ENCODE data around the gene HMMR. TPM values are rescaled to one million over a fixed set of nuclear protein-coding genes. Genes with fewer than 3 reads are reported as not detected.

HMMR gene
- total and polyA plus RNA-seq, 9 of the 15 experiments (the other 6 are each of a cell fraction or from before 2014, with no cell fraction given) = 74.9 to 133 (median 90.8) TPM

DNA sequence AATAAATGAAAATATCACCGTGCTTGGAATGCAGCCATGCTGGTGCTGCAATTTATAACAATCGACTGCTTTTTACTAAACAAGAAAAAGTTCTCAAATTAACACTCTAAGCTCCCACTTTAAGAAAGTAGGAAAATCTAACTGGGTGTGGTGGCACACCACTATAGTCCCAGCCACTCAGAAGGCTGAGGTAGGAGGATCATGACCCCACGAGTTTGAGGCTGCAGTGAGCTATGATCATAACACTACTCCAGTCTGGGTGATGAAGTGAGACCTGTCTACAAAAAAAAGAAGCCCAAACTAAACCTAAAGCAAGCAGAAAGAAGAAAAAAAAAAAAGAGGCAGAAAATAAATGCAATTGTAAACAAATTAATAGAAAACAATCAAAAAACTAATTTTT is 12.6 kb upstream of the HMMR start (continued):
- TF ChIP-seq ZBTB8A (IDR thresholded peaks at IDR 0.05; ENCODE audit: partially characterized antibody) = no peak
- no peak for TF ChIP-seq ZNF175 (CRISPR knock-in tag; IDR thresholded peaks at IDR 0.05; ENCODE audit: low read depth)
- peak; percentile 16 for TF ChIP-seq POLR2B (IDR thresholded peaks at IDR 0.05; ENCODE audit: low read depth, partially characterized antibody)
- TF ChIP-seq ZNF830 (CRISPR knock-in tag; IDR thresholded peaks at IDR 0.05) = no peak
- no peak for TF ChIP-seq ZNF551 (CRISPR knock-in tag; IDR thresholded peaks at IDR 0.05)

DNA sequence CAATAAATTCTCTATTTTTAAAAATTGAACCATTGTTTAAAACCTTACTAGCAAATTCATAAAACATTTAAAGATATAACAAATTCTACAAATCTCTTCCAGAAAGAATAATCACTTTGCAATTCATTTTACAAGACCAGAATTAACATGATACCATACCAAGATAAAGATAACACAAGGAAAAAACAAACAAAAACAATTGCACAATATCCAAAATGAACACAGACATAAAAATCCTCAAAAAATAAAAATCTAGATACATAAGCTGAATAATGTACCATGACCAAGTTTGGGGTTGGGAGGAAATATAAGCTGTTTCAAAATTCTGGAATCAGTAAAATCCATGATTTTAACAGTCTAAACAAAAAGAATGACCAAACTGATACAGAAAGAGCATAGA is 11.9 kb upstream of the HMMR start:
- no peaks in the 10 kb centered on the region for H3K27me3 ChIP-seq (ENCODE audit: control insufficient read depth in 2 of 2, insufficient read depth in 2 of 2, low read length in 2 of 2)
- no peaks in the 10 kb centered on the region for H4K20me1 ChIP-seq (replicated peaks; ENCODE audit: control insufficient read depth, insufficient read depth, low read length)
- H3K9me3 ChIP-seq (replicated peaks; ENCODE audit: control insufficient read depth, insufficient read depth, low read depth, low read length) = no peaks in the 10 kb centered on the region
- intact Hi-C loops (cut with micrococcal nuclease) = no loop called here
- BruUV-seq (replicated peaks) = no TSS peak
- no peak overlapping the region for H2AFZ ChIP-seq (ENCODE audit: low read depth, low read length)
- peaks cover 13% of the 10 kb centered on the region; the same call in 2 of the 3 replicates for H3K79me2 ChIP-seq (ENCODE audit: control insufficient read depth, insufficient read depth, low read length)
- no peak overlapping the region for H3K27ac ChIP-seq (ENCODE audit: extremely low read depth, low read depth, low read length)
- H3K9ac ChIP-seq (ENCODE audit: insufficient read depth in 1 of 2, low read depth in 2 of 2, low read length in 2 of 2) = no peak overlapping the region
- ATAC-seq (no peak), DNase-seq (ENCODE audit: extremely low read depth in 1 of 4, low spot score in 3 of 4) (no peak), FAIRE-seq (no peak)
- H3K4me1 ChIP-seq (replicated peaks in 1 of 2; ENCODE audit: control insufficient read depth in 2 of 2, insufficient read depth in 2 of 2, low read length in 2 of 2) = no peaks in the 10 kb centered on the region
- ChIA-PET CTCF (ENCODE audit: low intra/inter-chr PET ratio) (no interaction called here), POLR2A (interaction anchor here (1.4 to 4.5 kb wide), 3 partner anchors 9 to 11 kb away, joined by 3 to 43 read pairs (median 4); partner anchors contain the start of genes CCNG1, HMMR and NUDCD2)
- H3K36me3 ChIP-seq (ENCODE audit: control insufficient read depth, insufficient read depth, low read length) = peaks cover 82% of the 10 kb centered on the region
- no peak overlapping the region for H3K4me2 ChIP-seq (ENCODE audit: insufficient read depth, low read length)
- in situ Hi-C loops (cut with MboI) = no loop called here
- H3K4me3 ChIP-seq = no peak overlapping the region
- no peaks in the 10 kb centered on the region for H3K9me1 ChIP-seq (ENCODE audit: control insufficient read depth, insufficient read depth, low read length)
- no peak for TF ChIP-seq U2AF1 (optimal IDR thresholded peaks at IDR 0.05; ENCODE audit: low read depth, low read length)
- no peak for TF ChIP-seq ZNF316 (IDR thresholded peaks at IDR 0.05)
- TF ChIP-seq, protein P1, sequence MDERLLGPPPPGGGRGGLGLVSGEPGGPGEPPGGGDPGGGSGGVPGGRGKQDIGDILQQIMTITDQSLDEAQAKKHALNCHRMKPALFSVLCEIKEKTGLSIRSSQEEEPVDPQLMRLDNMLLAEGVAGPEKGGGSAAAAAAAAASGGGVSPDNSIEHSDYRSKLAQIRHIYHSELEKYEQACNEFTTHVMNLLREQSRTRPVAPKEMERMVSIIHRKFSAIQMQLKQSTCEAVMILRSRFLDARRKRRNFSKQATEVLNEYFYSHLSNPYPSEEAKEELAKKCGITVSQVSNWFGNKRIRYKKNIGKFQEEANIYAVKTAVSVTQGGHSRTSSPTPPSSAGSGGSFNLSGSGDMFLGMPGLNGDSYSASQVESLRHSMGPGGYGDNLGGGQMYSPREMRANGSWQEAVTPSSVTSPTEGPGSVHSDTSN (CRISPR knock-in tag; IDR thresholded peaks at IDR 0.05; ENCODE audit: low read depth) = no peak
- TF ChIP-seq, protein P1 (tag; conservative IDR thresholded peaks at IDR 0.05; ENCODE audit: low read depth) = no peak
- TF ChIP-seq, protein P2, sequence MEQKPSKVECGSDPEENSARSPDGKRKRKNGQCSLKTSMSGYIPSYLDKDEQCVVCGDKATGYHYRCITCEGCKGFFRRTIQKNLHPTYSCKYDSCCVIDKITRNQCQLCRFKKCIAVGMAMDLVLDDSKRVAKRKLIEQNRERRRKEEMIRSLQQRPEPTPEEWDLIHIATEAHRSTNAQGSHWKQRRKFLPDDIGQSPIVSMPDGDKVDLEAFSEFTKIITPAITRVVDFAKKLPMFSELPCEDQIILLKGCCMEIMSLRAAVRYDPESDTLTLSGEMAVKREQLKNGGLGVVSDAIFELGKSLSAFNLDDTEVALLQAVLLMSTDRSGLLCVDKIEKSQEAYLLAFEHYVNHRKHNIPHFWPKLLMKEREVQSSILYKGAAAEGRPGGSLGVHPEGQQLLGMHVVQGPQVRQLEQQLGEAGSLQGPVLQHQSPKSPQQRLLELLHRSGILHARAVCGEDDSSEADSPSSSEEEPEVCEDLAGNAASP (IDR thresholded peaks at IDR 0.05) = no peak
- TF ChIP-seq ZNF24 (IDR thresholded peaks at IDR 0.05) = no peak
- TF ChIP-seq POLR2G (IDR thresholded peaks at IDR 0.05; ENCODE audit: low read depth, low read length) = no peak
- TF ChIP-seq SREBF1 (IDR thresholded peaks at IDR 0.05; ENCODE audit: borderline replicate concordance, low read depth, low read length) = no peak
- TF ChIP-seq POLR2A (conservative IDR thresholded peaks at IDR 0.05) = 0 out of 2 replicates have a peak, but pooled peaks have one; percentile 22
- TF ChIP-seq CHD1 (IDR thresholded peaks at IDR 0.05; ENCODE audit: low read length) = no peak
- TF ChIP-seq SMAD3 (CRISPR knock-in tag; conservative IDR thresholded peaks at IDR 0.05) = no peak
- TF ChIP-seq ZNF584 (CRISPR knock-in tag; IDR thresholded peaks at IDR 0.05; ENCODE audit: low read depth) = no peak
- TF ChIP-seq PML (IDR thresholded peaks at IDR 0.05; ENCODE audit: low read length) = 0 out of 2 replicates have a peak, but pooled peaks have one; percentile 8

All from K562 (cell line).